ENCODE measurements around the gene TIAM1.

Gene TIAM1, protein sequence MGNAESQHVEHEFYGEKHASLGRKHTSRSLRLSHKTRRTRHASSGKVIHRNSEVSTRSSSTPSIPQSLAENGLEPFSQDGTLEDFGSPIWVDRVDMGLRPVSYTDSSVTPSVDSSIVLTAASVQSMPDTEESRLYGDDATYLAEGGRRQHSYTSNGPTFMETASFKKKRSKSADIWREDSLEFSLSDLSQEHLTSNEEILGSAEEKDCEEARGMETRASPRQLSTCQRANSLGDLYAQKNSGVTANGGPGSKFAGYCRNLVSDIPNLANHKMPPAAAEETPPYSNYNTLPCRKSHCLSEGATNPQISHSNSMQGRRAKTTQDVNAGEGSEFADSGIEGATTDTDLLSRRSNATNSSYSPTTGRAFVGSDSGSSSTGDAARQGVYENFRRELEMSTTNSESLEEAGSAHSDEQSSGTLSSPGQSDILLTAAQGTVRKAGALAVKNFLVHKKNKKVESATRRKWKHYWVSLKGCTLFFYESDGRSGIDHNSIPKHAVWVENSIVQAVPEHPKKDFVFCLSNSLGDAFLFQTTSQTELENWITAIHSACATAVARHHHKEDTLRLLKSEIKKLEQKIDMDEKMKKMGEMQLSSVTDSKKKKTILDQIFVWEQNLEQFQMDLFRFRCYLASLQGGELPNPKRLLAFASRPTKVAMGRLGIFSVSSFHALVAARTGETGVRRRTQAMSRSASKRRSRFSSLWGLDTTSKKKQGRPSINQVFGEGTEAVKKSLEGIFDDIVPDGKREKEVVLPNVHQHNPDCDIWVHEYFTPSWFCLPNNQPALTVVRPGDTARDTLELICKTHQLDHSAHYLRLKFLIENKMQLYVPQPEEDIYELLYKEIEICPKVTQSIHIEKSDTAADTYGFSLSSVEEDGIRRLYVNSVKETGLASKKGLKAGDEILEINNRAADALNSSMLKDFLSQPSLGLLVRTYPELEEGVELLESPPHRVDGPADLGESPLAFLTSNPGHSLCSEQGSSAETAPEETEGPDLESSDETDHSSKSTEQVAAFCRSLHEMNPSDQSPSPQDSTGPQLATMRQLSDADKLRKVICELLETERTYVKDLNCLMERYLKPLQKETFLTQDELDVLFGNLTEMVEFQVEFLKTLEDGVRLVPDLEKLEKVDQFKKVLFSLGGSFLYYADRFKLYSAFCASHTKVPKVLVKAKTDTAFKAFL (N-terminal part only)
- total RNA-seq = 73.4 to 135 (median 100) reads per million in 4 donors

DNA sequence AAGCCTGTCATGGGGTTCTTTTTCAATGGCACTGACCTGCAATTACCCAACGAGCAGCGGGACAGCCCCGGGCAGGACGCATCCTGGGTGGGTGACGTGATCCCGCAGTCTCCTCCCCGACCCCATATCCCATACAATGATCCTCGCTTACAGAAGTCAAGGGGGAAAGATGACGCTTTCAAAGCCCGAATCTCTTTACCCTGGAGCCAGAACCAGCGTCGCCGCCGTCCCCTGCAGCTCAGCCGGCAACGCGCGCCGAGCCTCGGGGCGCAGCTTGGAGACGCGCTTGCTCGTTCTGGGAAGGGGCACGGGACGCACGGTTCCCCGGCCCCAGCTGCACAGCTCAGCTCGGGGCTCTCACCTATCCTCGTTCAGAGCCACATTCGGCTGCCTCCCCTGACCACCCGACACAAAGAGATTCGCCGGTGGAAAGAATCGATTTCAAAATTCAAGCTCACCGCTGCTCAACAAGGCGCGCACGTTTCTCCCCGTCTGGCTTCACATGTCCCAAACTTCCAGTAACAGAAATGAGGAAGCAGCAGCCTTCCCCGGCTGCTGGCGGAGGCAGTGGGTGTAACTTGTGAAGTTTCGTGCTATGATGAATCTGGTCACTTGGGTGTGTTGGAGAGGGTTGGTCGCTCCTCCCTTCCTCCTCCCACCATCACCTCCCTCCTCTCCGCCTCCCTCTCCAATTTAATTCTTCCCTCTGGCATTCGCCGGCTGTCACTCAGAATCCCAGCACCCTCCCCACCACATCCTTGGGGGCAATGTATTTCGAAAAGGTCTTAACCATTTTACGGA, at the start of gene TIAM1:
TSS of gene TIAM1 (minus strand) at position 582 of the 801 bp plus-strand sequence. CDS start 77,289 bp downstream, outside the sequence.
- no peak for DNase-seq

DNA sequence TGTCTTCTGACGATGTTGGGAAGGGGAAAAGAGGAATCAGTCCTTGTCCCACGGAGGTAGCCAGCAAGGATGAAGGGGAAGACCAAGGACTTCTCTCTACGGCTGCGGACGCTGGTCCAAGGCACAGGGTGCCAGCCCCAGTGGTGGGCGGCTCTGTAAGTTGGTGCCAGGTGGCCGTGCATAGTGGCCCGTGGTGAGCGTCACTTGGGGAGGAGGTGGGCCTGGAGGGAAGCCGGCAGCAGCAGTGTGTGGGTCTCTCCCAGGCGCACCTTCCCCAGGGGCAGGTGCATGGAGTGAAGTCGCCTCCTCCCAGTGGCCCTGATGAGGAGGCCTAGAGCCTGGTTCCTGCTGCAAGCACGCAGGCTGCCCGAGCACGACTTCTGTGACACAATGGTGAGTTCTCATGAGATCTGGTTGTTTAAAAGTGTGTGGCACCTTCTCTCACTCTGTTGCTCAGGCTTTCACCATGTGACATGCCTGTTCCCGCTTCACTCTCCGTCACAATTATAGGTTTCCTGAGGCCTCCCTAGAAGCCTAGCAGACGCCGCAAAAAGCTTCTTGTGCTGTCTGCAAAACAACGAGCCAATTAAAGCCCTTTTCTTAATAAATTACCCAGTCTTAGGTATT, 43.6 kb upstream of the TIAM1 start:
- no peak for DNase-seq

DNA sequence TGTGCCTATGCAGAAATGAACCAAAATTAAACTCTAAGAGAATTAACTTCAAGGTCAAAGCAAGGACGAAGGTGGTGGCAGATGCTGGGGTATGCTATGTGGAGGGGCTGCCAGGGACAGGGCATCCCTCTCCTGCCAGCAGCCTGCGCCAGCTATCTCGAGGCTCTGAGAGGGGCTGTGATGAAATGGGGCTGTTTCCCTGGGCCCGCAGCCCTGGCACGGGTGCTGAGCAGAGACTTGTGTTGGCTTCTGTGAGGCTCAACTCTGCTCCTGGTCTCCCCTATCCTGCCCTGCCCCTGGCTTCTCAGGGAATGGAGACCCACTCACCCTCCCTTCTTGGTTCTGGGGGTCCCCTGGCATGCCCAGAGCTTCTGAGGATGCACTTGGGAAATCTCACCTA, 41.9 kb upstream of the TIAM1 start:
- DNase-seq = no peak

DNA sequence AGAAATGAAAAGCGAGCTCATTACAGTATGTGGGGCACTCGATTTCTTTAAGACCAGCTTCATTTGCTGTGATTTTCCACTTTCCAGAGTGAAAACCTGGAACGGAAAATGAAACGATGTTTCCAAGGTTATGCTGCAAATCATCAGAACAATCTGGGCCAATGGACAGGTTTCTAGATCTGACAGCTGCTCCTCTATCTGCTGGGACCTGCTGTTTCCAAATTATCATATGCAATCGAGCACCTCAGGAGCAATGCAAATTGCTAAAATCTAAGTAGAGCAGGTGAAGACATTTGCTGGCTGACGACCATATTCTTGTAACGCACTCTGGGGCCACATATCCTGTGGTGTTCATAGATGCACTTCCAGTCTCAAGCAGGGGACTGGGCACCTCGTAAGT, 39.7 kb upstream of the TIAM1 start:
- no peak for DNase-seq

- no peak for DNase-seq
These were observed 38.0 kb upstream of the TIAM1 start for GRCh38 chr21:31382060-31382459.

GRCh38 chr21:31376301-31376700, 32.2 kb upstream of the TIAM1 start:
- DNase-seq = no peak

GRCh38 chr21:31374395-31374794, 30.3 kb upstream of the TIAM1 start:
- no peak for DNase-seq

- DNase-seq = no peak
These were observed 28.4 kb upstream of the TIAM1 start for GRCh38 chr21:31372471-31372765.

DNA sequence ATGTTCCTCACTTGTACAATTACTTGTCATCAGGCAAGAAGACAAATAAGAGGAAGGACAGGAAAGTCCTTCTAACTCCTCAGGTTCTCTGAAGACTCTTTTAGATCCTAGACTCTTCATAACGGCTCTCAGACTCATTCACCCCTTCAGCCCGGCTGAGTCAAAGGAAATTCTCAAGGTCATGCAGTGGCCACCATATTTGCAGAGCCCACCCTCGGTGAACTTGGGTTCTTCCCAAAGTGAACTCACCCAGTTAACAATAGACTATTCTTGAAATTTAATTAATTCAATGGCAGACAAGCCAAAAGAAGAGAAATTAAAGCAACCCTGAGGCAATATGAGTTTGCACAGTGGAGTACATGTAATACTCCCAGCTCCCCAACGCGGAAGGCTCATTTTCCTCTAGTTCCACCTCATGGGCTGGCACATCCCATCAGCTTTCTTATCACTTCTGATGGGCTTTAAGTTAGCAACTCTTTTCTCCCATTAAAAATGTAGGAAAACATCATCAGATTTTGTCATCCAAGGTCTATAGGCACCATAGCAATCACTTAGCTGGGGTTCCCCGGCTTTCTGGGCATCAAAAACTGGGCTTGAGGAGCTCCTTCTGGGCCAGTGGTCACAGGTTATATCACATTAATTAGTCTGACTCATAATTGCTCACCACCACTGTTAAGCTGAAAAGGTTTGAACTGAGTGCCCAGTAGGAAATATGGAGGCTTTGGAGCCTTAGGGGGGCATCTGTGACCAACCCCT, 27.8 kb upstream of the TIAM1 start:
- no peak for DNase-seq

DNA sequence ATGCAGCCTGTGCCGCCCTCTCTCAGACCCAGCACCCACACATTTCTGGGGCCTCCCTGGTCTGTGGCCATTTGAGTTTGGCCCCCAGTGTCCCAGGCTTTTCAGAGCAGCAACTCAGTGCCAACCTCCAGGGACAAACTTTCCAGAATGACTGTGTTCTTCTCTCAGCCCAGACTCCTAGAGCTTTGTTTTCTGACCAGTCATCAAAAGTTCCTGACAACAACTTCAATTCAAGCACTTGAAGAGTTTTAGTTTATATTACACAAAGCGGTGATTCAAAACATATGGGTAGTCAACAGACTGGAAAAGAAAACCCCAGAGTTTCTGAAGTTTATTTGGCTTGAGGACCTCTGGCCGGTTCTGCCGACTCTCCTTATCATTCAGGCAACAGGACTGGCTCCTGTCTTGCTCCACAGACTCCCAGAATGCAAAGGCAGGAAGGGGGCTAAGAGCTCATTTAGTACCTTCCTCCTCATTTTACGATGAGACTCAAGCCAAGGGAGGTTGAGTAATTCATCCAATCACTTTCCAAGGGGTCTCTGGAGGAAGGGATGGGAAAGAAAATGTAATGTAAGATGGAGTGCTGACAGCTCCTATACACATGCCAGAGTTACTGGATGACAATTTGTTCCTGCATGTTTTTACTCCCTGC, 27.0 kb upstream of the TIAM1 start:
- no peak for DNase-seq

DNA sequence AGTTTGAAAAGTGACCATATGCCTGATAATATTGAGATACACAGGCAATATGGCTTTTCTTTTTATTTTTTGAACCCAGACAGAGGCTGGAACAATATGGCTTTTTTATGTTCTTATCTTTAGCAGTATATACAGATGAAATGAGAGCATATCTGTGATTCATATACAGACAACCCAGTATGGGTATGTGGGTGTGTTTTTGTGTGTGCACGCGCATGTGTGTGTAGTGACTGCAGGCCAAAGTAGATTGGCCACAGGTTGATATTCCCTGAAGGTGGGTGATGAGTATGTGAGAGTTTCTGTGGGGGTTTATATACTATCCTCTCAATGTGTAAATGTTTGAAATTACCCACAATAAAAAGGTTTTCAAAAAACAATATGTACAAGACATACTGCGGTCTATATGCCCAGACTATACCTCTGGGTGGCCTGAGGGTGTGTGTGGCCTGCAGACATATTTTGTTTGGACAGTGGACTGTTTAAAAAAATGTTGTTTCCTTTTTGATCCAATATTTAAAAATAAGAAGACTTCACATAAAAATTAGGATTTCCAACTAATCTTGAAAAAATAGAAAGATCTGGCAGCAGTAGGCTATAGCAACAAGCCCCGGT, 26.3 kb upstream of the TIAM1 start:
- DNase-seq = no peak

- DNase-seq = no peak
These were observed 24.3 kb upstream of the TIAM1 start for GRCh38 chr21:31368361-31368760.

DNA sequence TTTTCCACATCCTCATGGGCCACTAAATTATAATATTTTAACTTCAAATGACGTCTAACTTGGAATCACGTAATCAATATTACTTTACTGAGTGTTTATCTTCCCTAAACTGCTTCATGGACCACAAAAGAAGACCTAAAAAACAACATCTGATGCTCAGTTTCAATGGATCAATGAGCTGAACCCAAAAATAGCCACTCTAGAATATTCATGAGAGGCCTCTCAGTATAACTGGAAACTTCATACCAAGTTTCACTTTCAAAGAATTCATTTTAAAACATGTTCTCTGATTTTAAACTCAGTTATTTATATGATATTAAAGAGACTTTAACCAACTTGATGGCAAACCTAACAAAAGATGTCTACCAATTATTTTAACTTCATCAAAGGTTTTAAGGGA, 23.7 kb upstream of the TIAM1 start:
- no peak for DNase-seq

DNA sequence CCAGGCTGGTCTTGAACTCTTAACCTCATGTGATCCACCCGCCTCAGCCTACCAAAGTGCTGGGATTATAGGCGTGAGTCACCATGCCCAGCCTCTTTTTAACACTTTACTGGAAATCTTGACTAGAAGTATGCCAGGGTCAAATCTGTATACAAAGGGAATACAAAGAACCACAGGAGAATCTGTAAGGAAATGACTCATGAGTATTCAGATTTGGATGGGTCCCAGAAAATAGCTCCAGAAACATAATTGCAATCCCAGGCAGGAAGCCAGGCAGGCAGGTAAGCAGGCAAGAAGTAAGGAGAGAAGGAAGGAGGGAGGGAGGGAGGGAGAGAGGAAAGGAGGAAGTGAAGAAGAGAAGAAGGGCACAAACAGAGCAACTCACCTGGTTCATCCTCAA, 22.8 kb upstream of the TIAM1 start:
- DNase-seq = no peak

DNA sequence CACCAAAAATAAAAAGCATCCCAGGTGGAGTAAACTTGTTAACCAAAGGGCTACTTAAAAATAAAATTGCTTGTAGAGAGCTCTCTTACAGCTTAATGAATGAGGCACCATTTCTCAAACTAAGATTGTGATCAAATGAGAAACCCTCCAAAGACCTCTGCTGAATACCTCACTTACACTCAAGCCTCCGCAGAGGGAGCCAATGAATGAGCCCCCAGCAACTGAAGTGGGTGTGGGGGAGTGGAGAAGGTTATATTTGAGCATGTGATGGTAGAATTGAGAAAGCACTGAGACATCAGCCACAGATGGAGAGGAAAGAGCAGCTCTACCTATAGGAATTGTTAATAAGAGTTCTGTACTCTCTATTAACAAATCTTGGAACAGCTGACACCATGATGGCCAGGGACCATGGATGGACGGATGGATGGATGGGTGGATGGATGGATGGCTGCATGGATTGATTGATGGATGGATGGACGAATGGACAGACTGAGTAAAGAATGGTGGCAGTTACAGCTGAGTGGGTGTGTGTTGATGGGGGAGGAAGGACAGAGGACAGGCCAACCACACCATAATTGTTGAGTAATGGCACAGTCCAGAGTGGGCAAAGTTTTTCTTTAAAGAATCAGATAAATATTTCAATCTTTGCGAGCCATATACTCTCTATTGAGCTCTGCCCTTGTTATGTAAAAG, 20.3 kb upstream of the TIAM1 start:
- no peak for DNase-seq

DNA sequence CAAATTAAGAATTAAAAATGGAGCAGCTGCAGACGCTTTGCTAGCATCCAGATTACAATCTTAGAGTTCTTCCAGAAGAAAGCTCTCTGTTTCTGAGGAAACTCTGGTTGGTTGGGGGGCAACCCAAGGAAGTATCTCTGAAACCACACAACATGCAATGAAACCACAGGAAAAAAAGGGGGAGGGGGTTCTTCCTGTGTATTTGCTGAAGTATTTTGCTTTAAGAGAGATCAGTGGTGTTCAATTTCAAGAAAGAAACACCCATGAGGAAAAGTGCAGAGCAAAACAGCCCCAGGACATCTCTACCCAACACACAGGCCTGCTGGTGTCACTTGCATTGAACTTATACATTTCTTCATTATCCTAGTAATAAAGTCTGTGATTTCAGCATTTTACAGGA, 19.7 kb upstream of the TIAM1 start:
- DNase-seq = peak in 2 of 5 donors; percentile 1 to 70

DNA sequence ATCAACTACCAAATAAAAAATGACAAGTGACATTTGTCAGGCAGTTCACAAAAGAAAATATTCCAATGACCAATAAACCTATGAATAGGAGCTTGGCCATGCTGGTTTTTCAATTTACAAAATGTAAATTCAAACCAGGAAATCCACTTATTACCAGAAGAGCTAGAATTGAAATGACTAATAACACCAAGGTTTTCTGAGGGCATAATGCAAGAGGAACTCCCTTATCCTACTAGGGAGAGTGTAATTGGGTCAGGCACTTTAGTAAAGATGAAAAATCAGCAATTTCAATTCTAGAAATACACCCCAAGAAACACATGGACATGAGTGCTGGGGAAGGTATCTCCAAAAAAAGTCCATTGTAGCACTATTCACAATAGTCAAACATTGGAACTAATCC, 16.7 kb upstream of the TIAM1 start:
- no peak for DNase-seq

- no peak for DNase-seq
These were observed 14.1 kb upstream of the TIAM1 start for GRCh38 chr21:31358158-31358557.

- no peak for DNase-seq
These were observed 12.4 kb upstream of the TIAM1 start for GRCh38 chr21:31356440-31356839.

All from T-helper 1 cell (primary cell).